NCI-H2227 (cell line): ENCODE results near the gene LRPAP1.

Experiments
- DNase-seq: peaks from one replicate; lab custom pipeline; 2025; ENCODE audit not compliant: unreplicated experiment; lab: John Stamatoyannopoulos, UW

LRPAP1 gene

DNA sequence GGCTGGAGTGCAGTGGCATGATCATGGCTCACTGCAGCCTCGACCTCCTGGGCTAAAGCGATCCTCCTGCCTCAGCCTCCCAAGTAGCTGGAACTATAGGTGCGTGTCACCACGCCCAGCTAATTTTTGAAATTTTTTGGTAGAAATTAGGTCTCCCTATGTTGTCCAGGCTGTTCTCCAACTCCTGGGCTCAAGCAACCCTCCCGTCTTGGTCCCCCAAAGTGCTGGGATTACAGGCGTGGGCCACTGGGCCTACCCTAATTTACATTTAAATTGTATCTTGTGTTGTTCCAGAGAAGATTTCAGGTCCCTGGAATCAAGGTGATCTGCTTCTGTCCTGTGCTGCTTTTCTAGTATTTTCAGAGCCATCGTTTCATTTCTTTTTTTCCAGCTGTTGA lies 1.2 kb upstream of the LRPAP1 start:
- DNase-seq, result no peak

DNA sequence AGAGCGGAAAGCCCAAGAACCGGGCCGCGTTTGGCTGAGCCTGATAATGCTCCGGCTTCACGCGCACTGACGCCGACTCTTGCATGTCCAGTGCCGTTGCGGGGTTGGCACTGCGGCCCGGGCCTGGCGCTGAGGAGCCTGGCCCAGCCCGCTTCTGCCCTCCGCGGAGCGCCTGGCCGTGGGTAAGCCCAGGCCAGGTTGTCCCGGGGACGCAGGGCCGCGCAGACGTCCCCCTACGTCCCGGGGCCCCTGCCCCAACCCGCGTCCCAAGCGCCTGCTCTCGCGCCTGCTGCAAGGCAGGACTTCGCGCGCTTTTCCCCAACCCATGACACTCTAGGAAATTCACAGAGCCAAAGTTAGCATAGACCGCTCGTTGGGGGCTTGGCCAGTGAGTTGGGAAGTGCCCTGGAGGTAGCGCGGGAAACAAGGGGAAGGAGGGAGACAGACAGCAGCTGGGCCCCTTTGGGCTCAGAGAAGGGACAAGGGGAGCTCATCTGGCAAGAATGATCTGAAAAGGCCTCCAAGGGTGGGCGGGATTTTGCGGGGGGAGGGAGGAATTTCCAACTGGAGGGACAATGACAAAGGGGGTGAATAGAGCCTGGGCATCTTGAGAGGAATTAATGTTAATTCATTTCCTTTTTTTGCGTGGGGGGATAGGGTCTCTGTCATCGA lies 665 bp upstream of the LRPAP1 start:
- DNase-seq, result no peak

DNA sequence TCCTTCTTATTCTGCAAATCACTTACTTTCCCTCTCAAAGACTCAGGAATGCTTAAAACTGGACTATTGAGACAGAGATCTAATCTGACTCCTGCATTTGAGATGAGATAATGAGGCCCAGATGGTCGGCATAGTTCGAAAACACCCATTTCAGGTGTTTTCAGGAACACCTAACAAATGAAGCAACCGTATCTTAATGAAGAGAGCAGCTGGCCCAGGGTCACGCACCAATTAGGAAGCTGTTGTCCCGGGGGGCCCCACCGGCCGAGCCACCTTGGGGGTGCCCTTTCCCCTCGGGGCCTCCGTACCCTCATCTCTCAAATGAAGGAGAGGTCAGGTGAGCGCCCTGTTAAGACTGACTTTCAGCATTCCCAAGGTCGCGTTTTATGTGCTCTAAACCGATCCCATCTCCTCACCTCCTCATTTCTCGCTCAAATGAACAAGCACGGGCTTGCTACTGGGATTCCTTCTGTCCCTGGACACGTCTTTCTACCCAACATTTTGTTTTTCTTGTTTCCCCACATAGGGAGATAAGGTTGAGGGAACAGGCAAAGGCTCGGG lies 824 bp downstream of the LRPAP1 start:
- no peak for DNase-seq

DNA sequence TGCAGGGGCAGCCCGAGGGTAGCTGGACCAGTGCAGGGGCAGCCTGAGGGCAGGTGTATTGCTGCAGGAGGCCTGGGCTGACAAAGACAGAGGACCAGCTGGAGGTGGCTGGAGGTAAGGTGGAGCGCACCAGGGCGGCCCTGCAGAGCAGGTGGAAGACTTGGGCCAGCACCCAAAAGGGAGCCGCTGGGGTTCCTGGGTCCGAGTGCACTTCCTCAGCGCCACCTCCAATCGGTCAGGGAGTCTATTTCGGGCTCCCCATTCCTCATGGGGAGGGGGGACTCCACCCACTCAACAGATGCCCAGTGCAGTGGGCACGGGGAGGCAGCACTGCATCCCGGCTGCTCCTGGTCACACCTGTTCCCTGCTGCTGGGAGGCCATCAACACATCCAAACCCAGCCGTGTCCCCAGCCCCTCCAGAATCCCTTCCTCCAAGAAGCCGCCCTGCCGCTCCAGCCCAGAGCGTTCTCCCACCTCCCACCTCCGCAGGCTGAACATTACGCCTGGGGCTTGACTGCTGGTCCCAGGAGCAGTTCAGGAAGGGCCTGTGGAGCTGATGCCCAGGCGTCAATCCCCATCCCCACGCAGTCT lies 1.5 kb downstream of the LRPAP1 start:
- DNase-seq, result no peak

DNA sequence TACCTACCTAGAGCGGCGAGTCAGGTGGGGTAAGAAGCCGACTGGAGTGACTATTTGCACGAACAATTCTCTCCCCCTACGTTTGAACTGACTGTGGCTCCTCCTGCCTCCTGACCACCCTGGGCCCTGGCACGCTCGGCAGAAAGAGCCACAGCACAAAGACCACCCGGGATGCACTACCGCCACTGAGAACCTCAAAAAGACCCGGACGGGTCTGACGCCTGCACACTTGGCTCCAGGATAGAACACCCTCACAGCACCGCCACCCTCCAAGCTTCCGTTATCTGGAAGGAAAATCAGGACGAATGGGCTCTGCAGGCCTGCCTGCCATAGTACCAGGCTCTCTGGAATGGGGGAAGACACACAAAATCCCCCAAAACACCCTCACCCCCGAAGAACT lies 2.2 kb downstream of the LRPAP1 start:
- no peak for DNase-seq

DNA sequence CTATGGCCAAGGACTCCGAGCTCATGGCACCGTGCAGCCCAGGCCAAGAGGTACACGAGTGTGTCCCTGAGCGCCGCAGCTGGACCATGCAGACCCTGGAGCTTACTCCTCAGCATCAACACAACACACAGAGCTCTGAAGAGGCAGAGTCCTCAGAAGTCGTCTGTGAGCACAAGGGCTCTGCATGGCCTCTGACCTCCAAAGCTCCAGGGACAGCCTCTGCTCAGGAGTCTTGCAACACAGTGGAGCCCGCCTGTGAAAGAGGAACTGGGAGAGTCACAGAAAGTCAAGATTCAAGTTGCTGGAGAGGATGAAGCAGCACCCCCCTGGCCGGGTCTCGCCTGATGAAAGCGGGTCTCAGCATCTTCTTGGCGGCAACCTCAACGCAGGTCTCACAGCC lies 2.9 kb downstream of the LRPAP1 start:
- no peak for DNase-seq

DNA sequence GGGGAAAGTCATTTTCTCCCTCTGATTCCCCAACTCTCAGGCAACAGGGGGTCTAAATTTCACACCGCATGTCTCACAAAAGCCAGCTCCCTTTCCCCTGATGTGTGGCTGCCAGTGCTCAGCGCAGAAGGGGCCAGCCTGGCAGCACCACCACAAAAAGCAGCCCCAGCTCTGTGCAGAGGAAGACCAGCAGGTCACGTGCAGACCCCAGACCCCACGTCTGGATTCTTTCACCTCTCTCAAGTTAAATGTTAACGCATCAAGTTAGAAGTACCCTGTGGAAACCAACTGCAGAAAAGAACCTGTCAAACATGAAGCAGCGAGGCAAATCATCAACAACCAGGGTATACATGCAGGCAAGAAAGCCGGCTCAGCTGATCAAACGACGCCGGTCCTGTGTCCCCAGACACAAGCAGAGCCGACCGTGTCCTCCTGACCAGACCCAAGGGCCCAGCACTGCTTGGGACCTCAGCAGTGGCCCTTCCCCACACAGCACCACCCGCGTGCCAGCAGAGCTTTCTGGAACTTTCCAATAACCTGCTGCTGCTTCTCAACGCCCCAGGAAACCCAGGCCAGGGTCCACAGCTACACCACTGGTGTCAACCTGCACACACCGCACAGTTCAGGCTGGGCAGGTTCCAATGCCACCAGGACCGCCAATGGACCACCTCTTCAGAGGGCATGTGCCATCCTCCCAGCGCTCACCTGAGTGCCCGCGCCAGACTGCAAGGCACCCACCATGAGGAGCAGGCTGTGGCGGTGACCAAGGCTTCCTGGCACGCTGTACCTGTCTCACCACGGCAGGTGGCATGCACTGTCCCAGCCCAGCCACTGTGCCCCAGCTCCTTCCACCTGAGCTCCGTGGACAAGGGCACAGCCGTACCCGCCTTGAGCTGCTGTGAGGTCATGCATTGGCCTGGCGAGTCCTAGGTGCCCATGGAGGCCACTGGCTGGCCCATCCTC lies 4.0 kb downstream of the LRPAP1 start:
- no peak for DNase-seq

DNA sequence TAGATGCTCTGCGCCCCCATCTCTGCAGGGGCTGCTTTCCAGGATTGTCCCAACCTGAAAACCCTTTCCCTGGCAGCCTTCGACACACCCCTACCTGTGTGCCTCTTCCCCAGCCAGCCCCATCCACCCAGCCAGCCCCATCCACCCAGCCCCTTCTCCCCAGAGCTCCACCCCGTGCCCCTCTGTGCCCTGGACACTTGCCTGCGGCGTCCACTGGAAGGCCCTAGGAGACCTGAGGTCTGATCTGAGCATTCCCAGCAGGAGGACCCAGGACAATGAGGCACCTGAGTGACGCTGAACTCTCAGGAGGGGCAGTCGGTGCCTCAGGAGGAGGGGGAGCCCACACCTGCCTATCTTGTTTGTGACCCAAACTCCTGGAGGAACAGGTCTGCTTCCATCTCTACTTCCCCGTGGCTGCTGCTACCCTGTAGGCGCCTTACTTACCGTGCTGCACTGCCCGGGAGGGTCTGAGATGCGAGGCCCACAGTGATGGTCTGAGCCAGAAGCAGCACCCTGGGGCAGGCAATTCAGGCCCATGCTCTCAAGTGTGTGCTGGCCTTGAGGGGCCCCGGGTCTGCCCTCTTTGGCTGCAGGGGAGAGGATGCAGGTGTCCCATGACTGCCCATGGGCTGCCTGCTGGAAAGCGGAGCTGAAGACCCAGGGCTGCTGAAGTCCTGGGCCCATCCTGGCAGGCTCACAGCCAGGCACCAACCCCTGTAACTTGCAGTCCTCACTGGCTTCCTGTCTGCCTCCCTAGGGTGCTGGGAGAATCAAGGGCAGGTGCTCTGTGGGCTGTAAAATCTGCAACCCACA lies 4.9 kb downstream of the LRPAP1 start:
- DNase-seq, result no peak

DNA sequence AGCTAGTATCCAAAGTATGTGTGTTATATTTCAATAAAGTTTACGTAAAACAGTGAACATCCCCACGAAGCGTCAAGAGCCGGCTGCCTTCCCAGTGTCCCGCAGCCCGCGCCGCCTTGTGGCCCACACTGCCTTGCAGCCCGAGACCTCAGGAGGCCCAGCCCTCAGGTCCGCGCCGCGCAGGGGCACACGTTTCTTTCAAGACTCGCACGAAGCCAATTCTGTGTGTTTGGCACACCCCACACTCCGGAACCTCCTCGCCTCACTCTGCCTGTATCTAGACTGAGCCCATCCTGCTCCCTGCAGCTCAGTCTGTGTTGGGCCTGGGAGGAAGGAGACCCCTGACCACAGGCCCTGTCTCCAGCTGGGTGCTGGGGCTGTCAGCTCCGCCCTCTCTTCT lies 5.8 kb downstream of the LRPAP1 start:
- DNase-seq, result no peak

DNA sequence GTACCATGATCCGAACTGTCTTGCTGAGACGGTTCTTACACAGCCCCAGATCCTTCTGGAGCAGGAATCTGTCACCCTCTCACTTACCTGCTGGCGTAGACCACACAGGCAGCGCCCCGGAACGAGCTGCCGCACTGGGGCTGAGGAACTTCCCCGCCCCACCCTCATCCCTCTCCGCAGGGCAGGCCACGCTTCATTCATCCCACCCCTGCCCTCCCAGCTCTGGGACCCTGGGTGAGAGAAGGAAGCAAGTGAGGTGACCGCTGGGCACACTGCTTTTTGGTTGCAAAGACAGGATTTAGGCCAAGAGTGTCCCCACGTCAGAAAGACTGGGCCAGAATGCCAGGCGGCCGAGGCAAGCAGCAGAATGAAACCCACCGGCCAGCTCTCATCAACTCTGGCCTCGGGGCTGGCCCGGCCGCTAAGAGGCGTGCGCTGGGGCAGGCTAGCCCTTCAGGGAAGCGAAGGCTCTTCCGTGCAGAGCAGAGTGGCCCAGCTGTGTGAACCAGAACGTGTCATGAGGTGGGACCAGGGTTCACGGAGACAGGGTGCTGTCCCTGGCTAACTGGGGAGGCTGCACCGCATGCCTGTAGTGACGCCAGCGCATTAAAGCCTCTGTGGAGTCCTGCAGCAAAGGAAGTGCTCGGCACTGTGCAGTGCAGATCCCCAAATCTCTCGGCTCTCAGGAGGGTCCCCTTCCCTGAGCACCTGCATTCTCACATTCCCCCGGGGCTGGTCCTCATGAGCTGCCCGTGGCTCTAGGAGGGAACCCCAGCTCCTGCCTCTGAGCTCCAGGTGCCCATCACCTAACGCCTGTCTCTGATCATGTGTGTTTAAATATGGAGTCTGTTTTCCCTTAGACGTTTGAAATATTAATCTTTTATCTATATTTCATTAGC lies 6.4 kb downstream of the LRPAP1 start:
- DNase-seq, result no peak

DNA sequence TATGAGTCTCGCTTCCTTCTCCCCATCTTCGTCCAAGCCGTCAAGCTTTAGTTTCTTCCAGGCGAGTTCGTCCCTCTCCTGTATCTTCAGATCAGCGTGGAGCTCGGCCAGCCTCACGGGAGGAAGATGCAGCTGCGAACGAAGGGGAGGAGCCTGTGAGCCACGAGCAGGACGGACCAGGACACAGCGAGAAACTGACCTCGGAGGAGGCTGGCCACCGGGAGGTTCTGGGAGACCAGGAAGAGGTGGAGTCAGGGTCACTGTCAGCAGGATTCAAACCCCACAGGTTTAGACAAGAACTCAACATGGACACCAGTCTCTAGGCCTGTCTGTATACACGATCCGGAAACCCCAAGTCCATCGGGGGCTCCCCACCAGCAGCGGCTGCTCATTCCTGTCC lies 7.3 kb downstream of the LRPAP1 start:
- no peak for DNase-seq

DNA sequence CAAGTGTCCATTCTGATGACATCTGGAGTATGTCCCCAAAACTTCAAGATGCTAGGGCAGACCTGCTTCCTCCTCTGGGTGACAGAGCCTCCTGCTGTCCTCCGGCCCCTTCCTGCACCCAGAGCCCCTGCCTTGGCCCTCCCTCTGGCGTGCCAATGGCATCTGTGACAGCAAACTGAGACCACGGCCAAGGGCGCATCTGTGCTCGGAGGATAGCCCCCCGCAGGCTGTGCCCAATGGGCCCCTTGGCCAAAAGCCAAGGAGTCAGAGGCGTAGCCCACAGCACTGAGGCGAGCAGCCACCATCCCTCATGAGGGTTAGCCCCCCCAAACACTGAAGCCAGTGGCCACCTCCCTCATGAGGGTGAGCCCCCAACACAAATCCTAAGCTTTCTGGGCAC lies 7.9 kb downstream of the LRPAP1 start:
- no peak for DNase-seq

DNA sequence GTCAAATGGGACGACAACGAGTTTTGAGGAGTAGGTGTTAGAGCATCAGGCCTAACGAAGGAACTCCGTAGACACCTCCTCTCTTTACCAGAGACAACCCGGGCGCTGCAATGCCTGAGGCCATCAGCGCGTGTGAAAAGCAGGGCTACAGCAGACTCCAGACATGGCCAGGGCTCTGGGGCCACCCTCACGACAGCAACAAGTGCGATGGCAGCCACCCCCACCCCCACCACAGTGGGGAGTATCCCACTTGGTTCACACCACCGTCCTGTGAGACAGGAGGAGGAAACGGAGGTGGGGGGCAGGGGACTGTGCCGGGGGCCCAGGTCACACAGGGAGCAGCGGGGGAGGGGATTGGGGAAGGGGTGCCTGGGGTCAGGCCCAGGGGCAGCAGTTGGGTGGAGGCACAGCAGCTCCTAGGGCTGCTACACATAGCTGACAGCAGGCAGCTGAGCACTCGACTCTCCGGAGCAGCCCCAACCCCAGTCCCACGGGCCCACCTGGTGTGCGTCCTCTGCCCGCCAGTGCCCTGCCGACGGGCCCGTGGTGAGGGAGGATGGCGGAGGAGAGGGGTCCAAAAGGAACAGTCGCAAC lies 8.5 kb downstream of the LRPAP1 start:
- no peak for DNase-seq

DNA sequence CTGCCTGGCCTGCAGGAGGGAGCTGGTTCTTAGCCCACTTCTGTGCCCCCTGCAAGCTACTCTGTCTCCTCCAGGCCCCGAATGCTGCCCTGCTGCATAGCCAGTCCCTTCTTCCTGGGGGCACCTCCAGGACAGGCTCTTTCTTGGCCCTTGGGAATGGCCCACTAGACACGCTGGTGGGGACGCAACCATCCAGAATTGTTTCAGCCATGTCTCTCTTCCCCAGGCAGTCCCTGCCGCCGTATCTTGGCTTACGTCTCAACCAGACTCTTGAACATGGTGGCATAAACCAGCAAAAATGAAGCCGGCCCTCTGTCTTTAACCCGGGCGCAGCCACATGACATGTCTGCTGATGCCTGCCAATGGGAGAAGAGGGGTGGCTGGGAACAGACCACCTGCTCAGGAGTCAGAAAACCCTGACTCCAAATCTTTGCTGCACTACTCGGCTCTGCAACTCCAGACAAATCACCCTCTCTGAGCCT lies 9.0 kb downstream of the LRPAP1 start:
- DNase-seq, result no peak

DNA sequence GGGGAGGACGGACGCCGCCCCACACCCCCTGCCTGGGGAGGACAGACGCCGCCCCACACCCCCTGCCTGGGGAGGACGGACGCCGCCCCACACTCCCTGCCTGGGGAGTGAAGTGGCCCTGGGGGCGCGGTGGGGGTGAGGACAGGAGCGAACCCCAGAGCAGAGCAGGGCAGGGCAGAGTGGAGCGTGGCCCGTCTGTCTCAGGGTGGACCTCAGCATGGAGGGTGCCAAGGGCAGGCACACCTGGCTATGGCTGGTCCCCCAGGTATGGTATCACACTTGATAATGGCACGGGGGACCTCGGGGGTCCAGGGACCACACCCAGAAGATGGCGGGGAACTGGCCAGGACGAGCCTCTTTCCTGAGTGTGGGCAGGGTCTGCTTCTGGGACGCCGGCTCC lies 9.6 kb downstream of the LRPAP1 start:
- no peak for DNase-seq

DNA sequence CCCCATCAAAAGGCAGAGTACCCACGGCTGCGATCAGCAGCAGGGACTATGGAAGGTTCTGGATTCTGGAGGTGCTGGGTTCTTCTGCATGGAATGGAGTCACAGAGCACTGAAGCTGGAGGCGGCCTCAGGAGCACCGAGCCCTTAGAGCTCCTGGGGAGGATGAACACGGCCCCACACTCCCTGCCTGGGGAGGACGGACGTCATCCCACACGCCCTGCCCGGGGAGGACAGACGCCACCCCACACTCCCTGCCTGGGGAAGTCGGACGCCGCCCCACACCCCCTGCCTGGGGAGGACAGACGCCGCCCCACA lies 9.9 kb downstream of the LRPAP1 start:
- no peak for DNase-seq

DNA sequence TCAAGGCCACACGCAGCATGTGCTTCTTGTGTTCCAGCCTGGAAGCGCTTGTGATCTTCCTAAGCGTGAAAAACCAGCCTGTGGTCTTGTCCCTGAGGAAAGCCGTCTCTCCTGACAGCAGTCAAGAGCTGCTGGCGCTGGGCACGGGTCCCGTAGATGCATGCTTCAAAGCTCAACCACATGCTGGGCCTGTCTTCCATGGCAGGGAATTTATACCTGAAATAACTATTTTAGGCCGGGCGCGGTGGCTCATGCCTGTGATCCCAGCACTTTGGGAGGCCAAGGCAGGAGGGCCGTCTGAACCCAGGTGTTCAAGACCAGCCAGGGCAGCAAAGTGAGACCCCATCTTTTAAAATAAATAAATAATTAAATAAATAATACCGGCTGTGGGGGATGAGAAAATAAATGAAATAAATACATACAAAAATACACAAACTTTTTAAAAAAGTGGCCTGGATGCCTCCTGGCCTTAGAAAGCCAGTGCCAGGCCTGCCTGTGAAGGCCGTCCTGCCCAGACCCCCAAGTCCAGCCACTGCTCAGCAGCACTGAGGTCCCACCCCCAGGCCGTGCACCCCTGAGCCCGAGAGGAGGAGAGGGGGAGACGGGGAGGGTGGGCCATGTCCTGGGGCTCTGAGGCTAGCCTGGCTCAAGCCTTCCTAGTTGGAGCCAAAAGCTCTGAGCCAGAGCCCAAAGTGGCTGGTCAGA lies 10.4 kb downstream of the LRPAP1 start:
- DNase-seq, result no peak

DNA sequence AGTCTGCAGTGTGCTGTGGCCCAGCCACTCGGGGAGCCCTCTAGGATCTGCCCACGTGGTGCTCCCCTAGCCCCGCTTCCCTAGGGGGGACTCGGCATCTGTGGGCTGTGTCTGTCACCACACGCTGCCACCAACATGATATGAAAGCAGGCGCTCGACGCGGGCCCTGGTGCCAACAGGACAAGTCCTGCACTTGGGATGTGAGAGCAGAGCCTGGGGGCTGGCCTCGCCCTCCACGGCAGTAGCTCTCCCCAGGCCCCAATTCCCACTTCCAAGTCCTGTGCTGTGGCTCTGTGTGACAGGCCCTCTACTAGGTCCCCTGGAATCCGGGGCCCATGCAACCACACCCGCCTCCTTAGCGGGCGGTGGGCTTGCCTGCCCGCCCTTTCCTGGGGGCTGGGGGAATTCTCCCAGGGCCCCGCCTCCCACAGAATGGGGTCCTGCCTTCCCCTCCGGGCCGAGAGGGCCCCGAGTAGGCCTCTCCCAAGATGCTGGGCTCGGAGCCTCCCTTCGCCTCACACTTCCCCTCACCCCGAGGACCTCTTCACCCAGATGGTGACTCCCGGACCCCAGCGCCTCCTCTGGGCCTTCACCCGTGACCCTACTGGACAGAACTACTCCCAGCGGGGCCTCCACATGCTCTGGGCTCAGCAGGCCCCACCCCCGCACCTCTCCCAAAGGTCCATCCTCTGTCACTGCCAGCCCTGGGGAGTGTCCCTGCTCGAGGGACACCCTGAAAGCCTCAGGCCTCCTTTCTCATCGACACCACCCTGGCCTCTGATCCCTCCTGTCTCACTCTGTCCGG lies 11.2 kb downstream of the LRPAP1 start:
- no peak for DNase-seq
